ENCODE measurements around the gene GRIP1.

GRIP1 gene

GRCh38 chr12:66707002-66707697 is 28.3 kb upstream of the GRIP1 start:
- no peak for TF ChIP-seq SPI1 (IDR thresholded peaks at IDR 0.05; ENCODE audit: borderline replicate concordance, low read depth)
- TF ChIP-seq GABPA (IDR thresholded peaks at IDR 0.05; ENCODE audit: low read depth), result no peak
- no peak for TF ChIP-seq POLR2AphosphoS5 (IDR thresholded peaks at IDR 0.05; ENCODE audit: low read depth)
- TF ChIP-seq, protein P1, sequence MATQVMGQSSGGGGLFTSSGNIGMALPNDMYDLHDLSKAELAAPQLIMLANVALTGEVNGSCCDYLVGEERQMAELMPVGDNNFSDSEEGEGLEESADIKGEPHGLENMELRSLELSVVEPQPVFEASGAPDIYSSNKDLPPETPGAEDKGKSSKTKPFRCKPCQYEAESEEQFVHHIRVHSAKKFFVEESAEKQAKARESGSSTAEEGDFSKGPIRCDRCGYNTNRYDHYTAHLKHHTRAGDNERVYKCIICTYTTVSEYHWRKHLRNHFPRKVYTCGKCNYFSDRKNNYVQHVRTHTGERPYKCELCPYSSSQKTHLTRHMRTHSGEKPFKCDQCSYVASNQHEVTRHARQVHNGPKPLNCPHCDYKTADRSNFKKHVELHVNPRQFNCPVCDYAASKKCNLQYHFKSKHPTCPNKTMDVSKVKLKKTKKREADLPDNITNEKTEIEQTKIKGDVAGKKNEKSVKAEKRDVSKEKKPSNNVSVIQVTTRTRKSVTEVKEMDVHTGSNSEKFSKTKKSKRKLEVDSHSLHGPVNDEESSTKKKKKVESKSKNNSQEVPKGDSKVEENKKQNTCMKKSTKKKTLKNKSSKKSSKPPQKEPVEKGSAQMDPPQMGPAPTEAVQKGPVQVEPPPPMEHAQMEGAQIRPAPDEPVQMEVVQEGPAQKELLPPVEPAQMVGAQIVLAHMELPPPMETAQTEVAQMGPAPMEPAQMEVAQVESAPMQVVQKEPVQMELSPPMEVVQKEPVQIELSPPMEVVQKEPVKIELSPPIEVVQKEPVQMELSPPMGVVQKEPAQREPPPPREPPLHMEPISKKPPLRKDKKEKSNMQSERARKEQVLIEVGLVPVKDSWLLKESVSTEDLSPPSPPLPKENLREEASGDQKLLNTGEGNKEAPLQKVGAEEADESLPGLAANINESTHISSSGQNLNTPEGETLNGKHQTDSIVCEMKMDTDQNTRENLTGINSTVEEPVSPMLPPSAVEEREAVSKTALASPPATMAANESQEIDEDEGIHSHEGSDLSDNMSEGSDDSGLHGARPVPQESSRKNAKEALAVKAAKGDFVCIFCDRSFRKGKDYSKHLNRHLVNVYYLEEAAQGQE (IDR thresholded peaks at IDR 0.05; ENCODE audit: insufficient replicate concordance, low read depth), result no peak
- TF ChIP-seq, protein P2, sequence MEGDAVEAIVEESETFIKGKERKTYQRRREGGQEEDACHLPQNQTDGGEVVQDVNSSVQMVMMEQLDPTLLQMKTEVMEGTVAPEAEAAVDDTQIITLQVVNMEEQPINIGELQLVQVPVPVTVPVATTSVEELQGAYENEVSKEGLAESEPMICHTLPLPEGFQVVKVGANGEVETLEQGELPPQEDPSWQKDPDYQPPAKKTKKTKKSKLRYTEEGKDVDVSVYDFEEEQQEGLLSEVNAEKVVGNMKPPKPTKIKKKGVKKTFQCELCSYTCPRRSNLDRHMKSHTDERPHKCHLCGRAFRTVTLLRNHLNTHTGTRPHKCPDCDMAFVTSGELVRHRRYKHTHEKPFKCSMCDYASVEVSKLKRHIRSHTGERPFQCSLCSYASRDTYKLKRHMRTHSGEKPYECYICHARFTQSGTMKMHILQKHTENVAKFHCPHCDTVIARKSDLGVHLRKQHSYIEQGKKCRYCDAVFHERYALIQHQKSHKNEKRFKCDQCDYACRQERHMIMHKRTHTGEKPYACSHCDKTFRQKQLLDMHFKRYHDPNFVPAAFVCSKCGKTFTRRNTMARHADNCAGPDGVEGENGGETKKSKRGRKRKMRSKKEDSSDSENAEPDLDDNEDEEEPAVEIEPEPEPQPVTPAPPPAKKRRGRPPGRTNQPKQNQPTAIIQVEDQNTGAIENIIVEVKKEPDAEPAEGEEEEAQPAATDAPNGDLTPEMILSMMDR (IDR thresholded peaks at IDR 0.05; ENCODE audit: insufficient read depth, low read length), result no peak

DNA sequence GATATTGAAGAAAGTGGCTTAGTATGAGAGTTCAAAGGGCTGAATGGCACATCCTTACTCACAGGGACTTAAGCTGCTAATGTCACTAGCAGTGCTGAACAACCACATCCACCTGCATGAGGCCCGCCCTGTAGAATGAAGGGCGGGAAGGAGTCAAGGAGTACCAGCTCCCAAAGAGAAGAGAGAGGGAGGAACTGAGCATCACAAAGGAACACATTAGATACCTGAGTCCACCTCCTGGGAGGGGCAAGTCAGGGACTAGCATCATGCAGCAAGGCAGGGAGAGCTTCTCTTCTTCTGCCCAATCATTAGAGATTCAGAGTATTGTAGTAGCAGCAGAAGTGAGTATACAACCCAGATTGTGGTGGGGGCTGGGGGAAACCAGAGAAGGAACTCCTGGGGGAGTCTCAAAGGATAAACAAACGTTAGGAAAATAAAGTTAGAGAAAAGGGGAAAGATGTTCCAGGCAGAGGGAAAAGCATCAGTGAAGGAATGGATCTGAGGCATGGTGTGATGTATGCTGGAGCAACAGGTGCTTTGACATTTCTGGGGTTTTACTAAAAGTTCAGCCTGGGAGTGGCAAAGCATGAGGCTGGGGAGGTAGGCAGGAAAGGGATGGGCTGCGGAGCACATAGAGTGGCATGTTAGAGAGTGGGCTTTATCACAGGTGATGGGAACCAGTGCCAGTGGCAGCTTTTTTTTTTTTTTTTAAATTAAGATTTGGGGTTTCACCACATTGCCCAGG is 21.0 kb upstream of the GRIP1 start:
- no peak for DNase-seq (ENCODE audit: low read depth in 1 of 2, low spot score in 1 of 2)
- Histone ChIP-seq H3K4me3 (replicated peaks; ENCODE audit: insufficient read depth, low read length) (no peak overlapping the region), H3K27me3 (ENCODE audit: insufficient read depth, poor library complexity, severe bottlenecking) (peaks cover 9% of the 10 kb centered on the region), H3K27ac (replicated peaks) (no peak overlapping the region)
- TF ChIP-seq, protein P2 (IDR thresholded peaks at IDR 0.05; ENCODE audit: insufficient read depth, low read length), result no peak
- TF ChIP-seq POLR2AphosphoS5 (IDR thresholded peaks at IDR 0.05; ENCODE audit: low read depth) (no peak), SPI1 (IDR thresholded peaks at IDR 0.05; ENCODE audit: borderline replicate concordance, low read depth) (no peak), GABPA (IDR thresholded peaks at IDR 0.05; ENCODE audit: low read depth) (no peak)
- TF ChIP-seq, protein P1 (IDR thresholded peaks at IDR 0.05; ENCODE audit: insufficient replicate concordance, low read depth), result no peak

More at GRCh38 chr12:66707002-66707697, 28.3 kb upstream of the GRIP1 start:
- DNase-seq (ENCODE audit: low read depth in 1 of 2, low spot score in 1 of 2), result no peak
- Histone ChIP-seq H3K4me3 (replicated peaks; ENCODE audit: insufficient read depth, low read length) (no peak overlapping the region), H3K27me3 (ENCODE audit: insufficient read depth, poor library complexity, severe bottlenecking) (peaks cover 5% of the 10 kb centered on the region), H3K27ac (replicated peaks) (no peak overlapping the region)

GRCh38 chr12:66698558-66698957 is 19.7 kb upstream of the GRIP1 start:
- no peak for TF ChIP-seq GABPA (IDR thresholded peaks at IDR 0.05; ENCODE audit: low read depth)
- TF ChIP-seq, protein P1 (IDR thresholded peaks at IDR 0.05; ENCODE audit: insufficient replicate concordance, low read depth), result no peak
- TF ChIP-seq POLR2AphosphoS5 (IDR thresholded peaks at IDR 0.05; ENCODE audit: low read depth), result no peak
- no peak overlapping the region for H3K4me3 ChIP-seq (replicated peaks; ENCODE audit: insufficient read depth, low read length)
- no peak for DNase-seq (ENCODE audit: low read depth in 1 of 2, low spot score in 1 of 2)
- H3K27me3 ChIP-seq (ENCODE audit: insufficient read depth, poor library complexity, severe bottlenecking), result peaks cover 7% of the 10 kb centered on the region
- H3K27ac ChIP-seq (replicated peaks), result no peak overlapping the region
